T1000 (cell line): ENCODE data around the gene CD74.

Experiments used
- DNase-seq: peaks from one replicate; lab custom pipeline; 2025; ENCODE audit warnings: mixed read lengths; lab: John Stamatoyannopoulos, UW

Gene CD74

GRCh38 chr5:150409638-150410523 lies 2.8 kb downstream of the CD74 start:
- peak; percentile 18 for DNase-seq

- DNase-seq = no peak
These were observed 4.3 kb downstream of the CD74 start for GRCh38 chr5:150408231-150408943.

- DNase-seq = no peak
These were observed 5.5 kb downstream of the CD74 start for GRCh38 chr5:150407096-150407720.

GRCh38 chr5:150406723-150407095 lies 6.0 kb downstream of the CD74 start:
- DNase-seq = no peak

- no peak for DNase-seq
These were observed 6.5 kb downstream of the CD74 start for GRCh38 chr5:150406103-150406722.

GRCh38 chr5:150404941-150405816 lies 7.5 kb downstream of the CD74 start:
- DNase-seq = no peak

GRCh38 chr5:150404535-150404934 lies 8.2 kb downstream of the CD74 start:
- DNase-seq = no peak

- no peak for DNase-seq
These were observed 8.6 kb downstream of the CD74 start for GRCh38 chr5:150404121-150404520.

GRCh38 chr5:150402901-150403342 lies 9.8 kb downstream of the CD74 start:
- no peak for DNase-seq

- no peak for DNase-seq
These were observed 10.4 kb downstream of the CD74 start for GRCh38 chr5:150402229-150402773.

GRCh38 chr5:150401376-150402228 lies 11.1 kb downstream of the CD74 start:
- no peak for DNase-seq

GRCh38 chr5:150401076-150401375 lies 11.7 kb downstream of the CD74 start:
- no peak for DNase-seq

GRCh38 chr5:150400316-150401075 lies 12.2 kb downstream of the CD74 start:
- no peak for DNase-seq

- DNase-seq = no peak
These were observed 13.0 kb downstream of the CD74 start for GRCh38 chr5:150399524-150400211.

GRCh38 chr5:150398722-150399523 lies 13.8 kb downstream of the CD74 start:
- DNase-seq = no peak

GRCh38 chr5:150397782-150398721 lies 14.7 kb downstream of the CD74 start:
- no peak for DNase-seq
